GM20431 (cell line): ENCODE data around the gene HP1BP3.
"Not testable (repeated sequence)": the region's sequence is repeated elsewhere in the genome, so short reads cannot be mapped to it uniquely, and the experiment has no call there.

Experiments
- in situ Hi-C: fragments of 300-500 bp; cut with MseI, MboI; formaldehyde crosslinking; loops from one replicate; pipeline ENCODE4 v1.15.0; 2020; ENCODE audit warnings: low sequenced_read_pairs; ENCODE audit not compliant: unreplicated experiment

The HP1BP3 gene, protein sequence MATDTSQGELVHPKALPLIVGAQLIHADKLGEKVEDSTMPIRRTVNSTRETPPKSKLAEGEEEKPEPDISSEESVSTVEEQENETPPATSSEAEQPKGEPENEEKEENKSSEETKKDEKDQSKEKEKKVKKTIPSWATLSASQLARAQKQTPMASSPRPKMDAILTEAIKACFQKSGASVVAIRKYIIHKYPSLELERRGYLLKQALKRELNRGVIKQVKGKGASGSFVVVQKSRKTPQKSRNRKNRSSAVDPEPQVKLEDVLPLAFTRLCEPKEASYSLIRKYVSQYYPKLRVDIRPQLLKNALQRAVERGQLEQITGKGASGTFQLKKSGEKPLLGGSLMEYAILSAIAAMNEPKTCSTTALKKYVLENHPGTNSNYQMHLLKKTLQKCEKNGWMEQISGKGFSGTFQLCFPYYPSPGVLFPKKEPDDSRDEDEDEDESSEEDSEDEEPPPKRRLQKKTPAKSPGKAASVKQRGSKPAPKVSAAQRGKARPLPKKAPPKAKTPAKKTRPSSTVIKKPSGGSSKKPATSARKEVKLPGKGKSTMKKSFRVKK

DNA sequence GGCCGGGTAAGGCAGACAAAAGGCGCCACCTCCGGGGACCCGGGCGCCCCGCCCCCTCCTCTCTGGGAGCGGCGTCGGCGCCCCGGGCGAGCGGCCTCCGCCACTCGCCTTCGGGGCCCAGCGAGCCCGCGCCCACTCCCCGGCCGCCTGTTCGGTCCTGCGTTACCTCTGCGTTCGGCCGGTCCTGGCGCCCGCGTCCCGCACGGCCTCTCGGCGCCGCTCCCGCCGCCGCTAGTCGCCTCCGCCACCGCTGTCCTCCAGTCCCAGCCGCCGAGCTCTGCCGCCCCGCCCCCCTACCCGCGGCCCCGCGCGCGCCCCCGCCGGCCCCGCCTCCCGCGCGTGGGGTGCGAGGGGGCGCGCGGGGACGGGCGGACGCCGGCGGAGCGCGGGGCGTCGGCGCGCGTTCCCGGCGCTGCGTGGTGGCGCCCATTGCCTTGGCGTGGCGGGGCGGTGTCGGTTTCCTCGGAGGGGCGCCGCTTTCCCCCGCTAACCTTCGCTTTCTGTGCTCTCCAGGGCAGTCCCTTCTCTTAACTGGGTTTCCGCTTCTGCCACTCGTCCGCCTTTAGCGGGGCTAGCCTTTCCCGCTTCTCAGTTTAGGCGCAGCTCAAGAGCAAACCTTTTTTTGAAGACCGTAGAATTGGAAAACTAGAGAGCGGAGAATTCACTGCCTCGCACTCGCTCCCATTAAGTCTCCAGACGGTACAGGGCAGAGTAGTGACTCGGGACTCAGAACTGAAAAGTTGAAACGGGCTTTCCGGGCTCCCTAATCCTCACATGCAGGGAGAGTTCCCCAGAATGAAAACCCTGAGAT, at the start of gene HP1BP3:
Gene HP1BP3, minus strand, starts transcription at position 279 of the 811 bp plus-strand sequence. CDS start 6,867 bp downstream, outside the sequence.
- in situ Hi-C loops, result no loop called here

DNA sequence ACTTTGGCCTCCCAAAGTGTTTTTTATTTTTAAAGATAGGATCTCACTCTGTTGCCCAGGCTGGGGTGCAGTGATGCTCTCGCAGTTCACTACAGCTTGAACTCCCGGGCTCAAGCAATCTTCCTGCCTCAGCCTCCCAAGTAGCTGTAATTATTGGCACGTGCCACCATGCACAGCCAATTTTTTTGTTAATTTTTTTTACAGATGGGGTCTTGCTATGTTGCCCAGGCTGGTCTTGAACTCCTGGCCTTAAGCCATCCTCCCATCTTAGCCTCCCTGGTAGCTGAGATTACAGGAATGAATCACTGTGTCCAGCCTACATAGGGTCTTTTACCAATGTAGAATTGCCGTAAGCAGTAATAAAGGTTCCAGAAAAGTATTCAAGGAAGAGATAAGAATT, 49.1 kb upstream of the HP1BP3 start:
- in situ Hi-C loops, result no loop called here

DNA sequence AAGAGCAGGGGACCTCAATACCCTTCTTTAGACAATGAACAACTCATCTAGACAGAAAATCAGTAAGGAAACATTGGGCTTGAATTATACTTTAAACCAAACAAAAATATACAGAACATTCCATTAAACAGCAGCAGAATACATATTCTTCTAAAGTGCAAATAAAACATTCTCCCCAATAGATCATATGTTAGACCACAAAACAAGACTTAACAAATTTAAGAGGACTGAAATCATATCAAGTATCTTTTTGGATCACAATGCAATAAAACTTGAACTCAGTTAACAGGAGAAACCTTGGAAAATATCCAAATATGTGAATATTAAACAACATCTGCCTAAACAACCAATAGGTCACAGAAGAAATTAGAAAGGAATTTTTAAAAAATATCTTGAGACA, 47.7 kb upstream of the HP1BP3 start:
- in situ Hi-C loops, result no loop called here

DNA sequence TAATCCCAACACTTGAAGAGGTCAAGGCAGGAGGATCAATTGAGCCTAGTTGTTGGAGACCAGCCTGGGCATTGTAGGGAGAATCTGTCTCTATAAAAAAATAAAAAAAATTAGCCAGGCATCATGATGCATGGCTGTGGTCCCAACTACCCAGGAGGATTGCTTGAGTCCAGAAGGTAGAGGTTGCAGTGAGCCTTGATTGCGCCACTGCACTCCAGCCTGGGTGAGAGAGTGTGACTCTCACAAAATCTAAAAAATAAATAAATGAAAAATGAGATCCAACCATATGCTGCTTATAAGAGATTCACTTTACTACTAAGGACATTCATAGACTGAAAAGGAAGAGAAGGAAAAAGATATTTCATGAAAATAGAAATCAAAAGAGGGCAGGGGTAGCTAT, 47.1 kb upstream of the HP1BP3 start:
- in situ Hi-C loops, result no loop called here

DNA sequence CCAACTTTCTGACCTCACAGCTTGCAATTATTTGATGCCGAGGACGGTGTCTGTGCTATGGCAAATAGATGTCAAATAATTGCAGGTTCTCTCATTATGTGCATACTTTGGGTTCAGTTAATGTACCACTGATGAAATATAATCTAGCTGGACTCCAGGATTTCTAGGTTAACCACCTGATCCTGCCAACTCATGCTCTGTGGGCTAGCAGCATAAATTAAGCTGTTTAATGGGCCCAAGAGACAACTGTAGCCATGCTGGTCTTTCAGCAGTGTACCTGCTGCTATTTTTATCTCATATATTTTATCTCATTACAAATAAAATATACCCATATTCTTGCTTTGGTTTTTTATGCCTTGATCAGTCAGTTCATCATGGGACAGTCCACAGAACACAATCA, 43.3 kb upstream of the HP1BP3 start:
- in situ Hi-C loops, result no loop called here

DNA sequence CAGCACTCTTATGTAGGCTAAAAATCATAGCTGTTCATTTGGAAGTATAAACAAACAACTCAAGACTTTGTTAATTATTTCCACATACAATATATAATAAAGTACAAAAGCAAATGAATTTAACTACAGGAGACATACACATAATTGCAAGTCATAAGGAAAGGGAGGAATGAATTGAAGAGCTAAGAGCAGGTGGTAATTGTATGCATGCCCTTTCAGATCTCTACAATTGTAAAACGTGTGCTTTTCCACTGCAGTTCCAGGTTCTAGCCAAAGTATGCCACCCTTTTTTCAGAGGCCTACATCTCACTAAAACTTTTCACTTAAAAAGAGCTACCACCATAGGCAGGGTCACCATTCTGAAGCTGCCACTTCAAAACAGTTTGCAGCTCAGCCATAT, 42.8 kb upstream of the HP1BP3 start:
- in situ Hi-C loops, result no loop called here

DNA sequence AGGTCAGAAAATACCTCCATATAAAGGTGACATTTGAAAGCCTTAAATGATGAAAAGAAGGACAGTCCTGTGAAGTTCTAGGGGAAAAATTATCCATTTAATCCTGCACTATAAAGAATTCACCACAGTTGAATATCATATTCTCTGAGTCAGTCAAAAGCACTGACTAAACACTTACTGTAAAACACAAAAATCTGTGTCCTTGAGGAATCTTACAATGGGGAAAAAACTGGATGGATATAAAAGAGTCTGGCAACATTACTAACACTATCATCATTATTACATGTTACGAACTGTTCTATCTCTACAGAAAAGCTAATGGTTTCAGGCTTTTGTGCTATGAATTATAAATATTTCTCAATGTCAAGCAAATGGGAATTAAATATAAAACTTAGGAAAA, 42.4 kb upstream of the HP1BP3 start:
- in situ Hi-C loops, result no loop called here

DNA sequence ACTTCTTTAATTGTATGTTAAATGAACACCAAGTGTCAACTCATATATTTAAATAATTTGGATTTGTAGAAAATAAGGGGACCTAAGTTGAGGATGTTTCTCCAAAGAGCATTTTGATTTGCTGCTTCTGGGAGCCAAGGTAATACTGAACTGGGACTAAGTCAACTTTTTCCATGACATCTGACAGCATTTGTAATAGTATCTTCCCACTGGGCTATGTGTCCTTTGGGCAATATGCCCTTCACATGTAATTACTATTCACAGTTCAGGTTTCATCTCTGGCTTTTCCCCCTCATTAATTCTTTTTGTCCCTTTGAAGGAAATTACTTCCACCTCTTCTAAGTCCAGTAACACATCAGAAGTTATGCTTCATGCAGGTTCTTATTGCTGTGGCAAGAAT, 36.7 kb upstream of the HP1BP3 start:
- in situ Hi-C loops, result no loop called here

DNA sequence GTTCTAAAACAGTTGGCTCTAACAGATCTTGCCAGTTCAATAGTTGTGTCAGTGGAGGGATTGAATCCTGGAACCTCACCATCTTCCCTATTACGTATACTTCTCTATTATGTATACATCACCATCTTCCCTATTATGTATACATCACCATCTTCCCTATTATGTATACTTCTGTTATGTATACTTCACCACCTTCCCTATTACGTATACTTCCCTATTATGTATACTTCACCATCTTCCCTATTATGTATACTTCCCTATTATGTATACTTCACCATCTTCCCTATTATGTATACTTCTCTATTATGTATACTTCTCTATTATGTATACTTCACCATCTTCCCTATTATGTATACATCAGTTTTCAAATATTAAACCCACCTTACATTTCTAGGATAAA, 34.4 kb upstream of the HP1BP3 start:
- in situ Hi-C loops, result no loop called here

DNA sequence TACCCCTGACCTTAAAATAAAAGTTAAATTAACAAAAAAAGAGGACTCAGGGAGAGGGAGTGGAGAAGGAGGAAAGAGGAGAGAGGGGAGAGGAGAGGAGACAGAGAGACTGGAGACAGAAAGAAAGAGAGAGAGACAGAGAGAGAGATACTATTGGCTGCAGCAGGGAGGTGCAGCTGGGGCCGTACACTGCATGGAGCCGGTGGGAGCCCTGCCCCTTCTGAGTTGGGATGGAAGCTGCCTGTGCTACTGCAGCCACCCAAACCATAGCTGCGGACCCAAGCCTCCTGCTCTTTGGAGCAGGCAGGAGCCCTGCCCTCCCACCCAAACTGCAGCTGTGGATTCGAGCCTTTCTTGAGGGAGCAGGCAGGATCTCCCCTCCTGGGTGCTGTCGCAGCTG, 32.7 kb upstream of the HP1BP3 start:
- in situ Hi-C loops, result no loop called here

DNA sequence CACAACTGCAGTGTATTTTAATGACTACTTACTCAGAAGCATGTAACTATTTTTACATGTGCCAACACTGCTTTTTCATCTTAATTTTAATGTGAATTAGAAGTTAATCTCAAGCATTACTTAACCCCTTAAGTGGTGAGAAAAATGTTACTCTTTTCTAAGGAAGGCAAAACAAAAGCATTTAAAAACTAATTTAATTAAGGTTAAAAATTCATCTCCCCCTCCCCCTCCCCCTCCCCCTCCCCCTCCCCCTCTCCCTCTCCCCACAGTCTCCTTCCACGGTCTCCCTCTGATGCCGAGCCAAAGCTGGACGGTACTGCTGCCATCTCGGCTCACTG, 27.4 kb upstream of the HP1BP3 start:
- in situ Hi-C loops, result no loop called here

DNA sequence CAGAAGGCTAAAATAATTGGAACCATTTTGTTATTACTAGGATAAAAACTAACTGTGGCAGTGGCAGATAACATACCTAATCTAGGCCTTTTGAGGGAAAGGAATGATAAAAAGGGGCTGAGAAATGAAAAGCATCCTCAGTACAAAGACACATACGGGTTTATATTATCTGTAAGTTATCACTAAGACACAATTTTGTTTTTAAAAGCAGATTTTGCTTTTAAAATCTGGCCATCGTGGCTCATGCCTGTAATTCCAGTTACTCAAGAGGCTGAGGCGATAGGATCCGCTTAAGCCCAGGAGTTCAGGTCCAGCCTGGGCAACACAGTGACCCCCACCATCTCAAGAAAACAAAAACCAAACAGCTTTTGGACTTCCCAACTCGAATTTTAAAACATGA, 24.8 kb upstream of the HP1BP3 start:
- in situ Hi-C loops, result no loop called here

DNA sequence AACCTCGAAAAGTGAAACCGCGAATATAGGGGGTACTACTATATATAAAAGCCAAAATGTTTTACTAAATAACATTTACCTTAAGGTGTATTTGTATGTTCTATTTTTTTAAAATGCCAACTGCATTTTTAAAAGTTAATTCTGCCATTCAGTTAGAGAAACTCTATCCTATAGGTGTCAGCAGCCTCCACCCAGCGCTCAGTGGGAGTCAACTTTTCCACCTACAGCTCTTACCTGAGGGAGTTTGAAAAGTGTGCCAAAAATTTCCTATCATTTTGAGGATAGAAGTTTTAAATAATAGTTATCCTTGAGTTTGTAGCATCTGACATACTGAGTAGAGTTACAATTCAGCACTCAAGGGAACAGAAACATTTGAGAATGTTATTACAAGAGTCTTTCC, 6.1 kb upstream of the HP1BP3 start:
- in situ Hi-C loops, result no loop called here

DNA sequence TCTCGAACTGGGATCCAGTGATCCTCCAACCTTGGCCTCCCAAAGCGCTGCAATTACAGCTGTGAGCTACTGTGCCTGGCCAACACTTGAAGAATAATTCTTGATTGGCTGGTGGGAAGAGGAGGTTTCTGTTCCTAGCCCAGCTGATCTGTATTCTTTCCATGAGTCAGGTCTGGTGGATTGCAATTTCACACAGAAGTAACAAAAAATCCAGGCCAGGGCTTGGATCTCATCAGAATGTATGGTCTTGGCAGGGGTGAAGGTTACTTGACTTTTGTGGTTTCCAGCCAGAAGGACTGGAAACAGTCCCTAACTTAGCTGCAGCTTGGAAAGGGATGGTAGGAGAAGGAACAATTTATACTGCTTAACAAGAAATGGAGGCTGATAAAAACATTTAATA, 5.1 kb upstream of the HP1BP3 start:
- in situ Hi-C loops, result no loop called here

DNA sequence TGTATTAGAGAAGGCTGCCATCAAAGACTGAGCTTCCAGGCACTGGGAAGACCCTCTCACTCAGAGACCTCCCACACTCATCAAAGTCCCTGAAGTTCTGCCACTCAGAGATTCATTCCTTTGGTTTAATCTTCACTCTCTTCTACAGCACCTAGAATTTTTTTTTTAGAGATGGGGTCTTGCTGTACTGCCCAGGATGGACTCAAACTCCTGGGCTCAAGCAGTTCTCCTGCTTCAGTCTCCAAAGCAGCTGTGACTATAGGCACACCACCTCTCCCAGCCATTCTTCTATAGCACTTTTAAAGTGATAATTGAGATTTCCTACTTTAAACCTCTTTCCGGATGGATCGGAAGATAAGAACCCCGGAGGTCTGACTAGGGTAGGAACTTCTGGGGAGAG, 3.7 kb upstream of the HP1BP3 start:
- in situ Hi-C loops, result no loop called here

DNA sequence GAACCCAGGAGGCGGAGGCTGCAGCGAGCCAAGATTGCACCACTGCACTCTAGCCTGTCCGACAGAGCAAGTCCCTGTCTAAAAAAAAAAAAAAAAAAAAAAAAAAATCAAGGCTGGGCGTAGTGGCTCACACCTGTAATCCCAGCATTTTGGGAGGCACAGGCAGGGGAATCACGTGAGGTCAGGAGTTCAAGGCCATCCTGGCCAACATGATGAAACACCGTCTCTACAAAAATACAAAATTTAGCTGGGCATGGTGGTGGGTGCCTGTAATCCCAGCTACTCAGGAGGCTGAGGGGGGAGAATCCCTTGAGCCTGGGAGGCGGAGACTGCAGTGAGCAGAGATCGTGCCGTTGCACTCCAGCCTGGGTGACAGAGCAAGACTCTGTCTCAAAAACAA, 2.5 kb upstream of the HP1BP3 start:
- in situ Hi-C loops, result not testable (repeated sequence)

DNA sequence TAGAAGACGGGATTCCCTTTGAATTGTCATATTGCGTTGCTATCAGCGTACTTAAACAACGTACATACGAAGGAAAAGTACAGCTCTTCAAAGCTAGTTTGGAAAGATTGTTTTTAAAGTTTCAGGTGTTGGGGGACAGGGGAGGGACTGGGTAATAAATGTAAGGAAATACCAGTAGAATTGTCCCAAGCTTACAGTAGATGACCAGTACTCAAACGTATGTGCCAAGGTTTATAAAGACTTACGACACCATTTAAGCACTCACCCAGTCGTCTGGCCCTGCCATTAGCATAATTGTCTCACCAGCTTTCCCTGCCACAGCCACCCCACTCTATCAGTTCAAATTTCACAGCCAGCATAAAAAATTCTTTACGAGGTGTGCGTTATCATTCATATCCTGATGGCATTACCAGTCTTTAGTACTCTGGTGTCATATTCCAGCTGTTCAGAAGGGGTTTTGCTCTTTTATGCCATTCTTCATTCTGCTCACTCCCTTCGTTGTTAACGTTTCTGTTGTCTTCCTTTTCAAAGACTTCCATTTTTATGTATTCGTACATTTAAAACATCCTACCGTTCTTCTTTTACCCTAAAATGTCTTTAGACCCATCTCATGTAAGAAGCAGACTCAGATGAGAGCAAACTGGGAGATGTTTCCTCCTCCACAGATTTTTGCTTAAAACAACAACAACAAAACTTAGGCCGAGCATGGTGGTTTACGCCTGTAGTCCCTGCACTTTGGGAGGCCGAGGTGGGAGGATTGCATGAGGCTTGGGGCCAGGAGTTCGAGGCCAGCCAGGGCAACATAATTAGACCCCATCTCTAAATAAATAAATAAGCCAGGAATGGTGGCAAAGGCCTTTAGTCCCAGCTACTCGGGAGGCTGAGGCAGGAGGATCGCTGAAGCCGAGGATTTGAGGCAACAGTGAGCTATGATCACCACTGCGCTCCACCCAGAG, 1.0 kb upstream of the HP1BP3 start:
- in situ Hi-C loops, result no loop called here

DNA sequence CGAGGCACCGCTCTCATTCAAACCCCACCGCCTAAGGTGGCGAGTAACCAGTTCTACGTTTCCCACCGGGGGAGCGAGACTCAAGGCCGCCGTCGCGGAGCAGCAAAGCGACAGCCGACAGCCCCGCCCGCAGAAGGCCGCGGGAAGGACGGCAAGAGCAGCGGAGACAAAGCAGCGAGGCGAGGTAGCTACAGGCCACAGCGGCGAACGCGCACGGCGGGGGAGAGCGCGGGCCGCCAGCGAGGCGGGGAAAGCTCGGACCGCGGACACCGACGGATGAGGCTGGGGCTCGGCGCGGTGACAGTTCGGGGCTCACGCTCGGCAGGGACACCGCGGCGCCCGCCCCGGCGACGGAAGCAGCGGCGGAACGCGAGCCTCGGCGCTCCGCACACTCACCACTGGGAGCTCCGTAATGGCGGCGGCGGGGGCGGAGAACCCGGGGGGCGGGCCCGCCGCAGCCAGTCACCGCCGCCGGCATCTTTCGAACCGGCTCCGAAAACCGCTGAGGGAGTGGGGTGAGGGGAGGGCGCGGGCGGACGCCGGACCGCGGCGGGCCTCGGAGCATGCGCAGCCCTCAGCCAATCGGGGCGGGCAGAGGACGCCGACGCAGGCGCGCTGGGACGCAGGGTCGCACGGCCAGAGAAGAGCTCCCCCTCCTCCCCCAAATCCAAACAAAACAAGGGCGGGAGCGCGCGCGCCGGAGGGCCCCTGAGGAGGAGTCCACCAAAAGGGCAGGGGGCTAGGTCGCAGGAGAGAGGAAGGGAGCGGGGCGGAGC, 666 bp downstream of the HP1BP3 start:
- in situ Hi-C loops, result no loop called here

DNA sequence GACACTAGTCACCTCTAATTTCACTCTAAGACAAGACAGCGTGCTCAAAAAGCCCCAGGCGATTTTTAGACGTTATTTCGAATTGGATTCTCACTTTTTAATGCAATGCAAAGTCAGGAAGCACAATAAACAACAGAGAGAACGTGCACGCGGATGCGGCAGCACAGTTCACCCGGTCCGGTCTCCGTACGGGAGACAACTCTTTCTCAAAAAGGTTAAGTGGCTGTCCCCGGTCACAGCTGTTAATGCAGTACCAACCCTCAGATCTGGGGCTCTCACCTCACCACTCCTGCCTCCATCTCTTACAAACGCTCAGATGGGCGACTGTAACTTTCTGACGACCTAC, 1.2 kb downstream of the HP1BP3 start:
- in situ Hi-C loops, result no loop called here

DNA sequence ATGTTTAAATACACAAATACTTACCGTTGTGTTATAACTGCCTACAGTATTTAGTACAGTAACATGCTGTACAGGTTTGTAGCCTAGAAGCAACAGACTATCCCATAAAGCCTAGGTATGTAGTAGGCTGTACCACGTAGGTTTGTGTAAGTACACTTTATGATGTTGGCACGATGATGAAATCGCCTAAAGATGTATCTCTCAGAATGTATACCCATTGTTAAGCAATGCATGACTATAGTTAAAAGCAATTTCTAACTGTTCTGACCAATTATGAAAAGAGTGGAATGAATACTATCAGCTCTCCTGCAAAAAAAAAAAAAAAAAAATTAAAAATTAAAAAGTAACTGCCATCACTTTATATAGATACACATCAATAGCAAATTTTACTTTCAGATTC, 11.4 kb downstream of the HP1BP3 start:
- in situ Hi-C loops, result no loop called here
